HepG2 (cell line): Measurements from ENCODE around the gene MTR. TPM values are rescaled to one million over a fixed set of nuclear protein-coding genes. Genes with fewer than 3 reads are reported as not detected.

Experiments
- ATF2 ChIP-seq: sonication (generic); formaldehyde crosslinking; IDR thresholded peaks from 2 replicates; pipeline ENCODE4 v1.4.0; 2020; ENCODE audit warnings: missing genetic modification reagents
- BCL6 ChIP-seq: IDR thresholded peaks from 2 replicates; pipeline ENCODE4 v1.6.1; 2016; ENCODE audit warnings: missing genetic modification reagents, missing compliant biosample characterization
- ETS1 ChIP-seq: sonication (generic); formaldehyde crosslinking; IDR thresholded peaks from 2 replicates; pipeline ENCODE4 v1.4.0; 2020; ENCODE audit warnings: missing genetic modification reagents
- ISX ChIP-seq: sonication (generic); formaldehyde crosslinking; conservative IDR thresholded peaks from 2 replicates; pipeline ENCODE4 v1.5.0; 2020; ENCODE audit warnings: missing genetic modification reagents
- RERE ChIP-seq: IDR thresholded peaks from 2 replicates; pipeline ENCODE4 v1.6.1; 2016; ENCODE audit warnings: low read depth, missing genetic modification reagents, missing compliant biosample characterization
- RFX1 ChIP-seq: fragments of 450-650 bp; IDR thresholded peaks from 2 replicates; pipeline ENCODE4 v1.6.1; 2017
- SNAPC4 ChIP-seq: sonication (generic); formaldehyde crosslinking; IDR thresholded peaks from 2 replicates; pipeline ENCODE4 v1.4.0; 2020; ENCODE audit warnings: mild to moderate bottlenecking, missing genetic modification reagents
- TP53 ChIP-seq: sonication (generic); formaldehyde crosslinking; conservative IDR thresholded peaks from 2 replicates; pipeline ENCODE4 v1.4.0; 2020; ENCODE audit warnings: missing genetic modification reagents
- ZEB1 ChIP-seq: IDR thresholded peaks from 2 replicates; pipeline ENCODE4 v1.6.1; 2012; ENCODE audit warnings: mild to moderate bottlenecking, low read depth, inconsistent platforms; ENCODE audit not compliant: insufficient replicate concordance
- ZNF235 ChIP-seq: sonication (generic); formaldehyde crosslinking; IDR thresholded peaks from 2 replicates; pipeline ENCODE4 v1.8.1; 2023; ENCODE audit warnings: mild to moderate bottlenecking, missing genetic modification reagents, borderline replicate concordance
- ZNF430 ChIP-seq: sonication (generic); formaldehyde crosslinking; IDR thresholded peaks from 2 replicates; pipeline ENCODE4 v1.9.0; 2021; ENCODE audit warnings: mild to moderate bottlenecking, missing genetic modification reagents
- ZNF543 ChIP-seq: sonication (generic); formaldehyde crosslinking; IDR thresholded peaks from 2 replicates; pipeline ENCODE4 v1.4.0; 2020; ENCODE audit warnings: mild to moderate bottlenecking, missing genetic modification reagents
- ZNF556 ChIP-seq: sonication (generic); formaldehyde crosslinking; IDR thresholded peaks from 2 replicates; pipeline ENCODE4 v1.4.0; 2020; ENCODE audit warnings: mild to moderate bottlenecking, missing genetic modification reagents, borderline replicate concordance
- ZNF781 ChIP-seq: sonication (generic); formaldehyde crosslinking; IDR thresholded peaks from 2 replicates; pipeline ENCODE4 v1.5.1; 2020; ENCODE audit warnings: borderline replicate concordance, mild to moderate bottlenecking, missing genetic modification reagents; ENCODE audit errors: not compliant biosample characterization
- ZNF879 ChIP-seq: sonication (generic); formaldehyde crosslinking; IDR thresholded peaks from 2 replicates; pipeline ENCODE4 v1.8.1; 2023; ENCODE audit warnings: missing genetic modification reagents
- polyA plus RNA-seq, 8 experiments: library from polyadenylated mRNA; depleted of rRNA in 3 of 8; stranded (reverse) in 7 of 8; unstranded in 1 of 8; fragments of >200 nt; fragmentation: Illumina TruSeq in 4 of 8; extraction: Trizol in 4 of 8; gene quantifications; 2 replicates each; pipeline versions ENCODE4 v1.2.1 to v1.2.3, GENCODE V29; 2011 to 2016; ENCODE audit warnings: low read depth in 4 of 8, missing spikeins in 1 of 8, mixed read lengths in 1 of 8; ENCODE audit not compliant: insufficient read depth in 1 of 8
- total RNA-seq, 5 experiments: library from RNA; depleted of rRNA; stranded (reverse); fragments of >200 nt; fragmentation: Illumina TruSeq; extraction: Trizol; gene quantifications; 2 replicates each; pipeline ENCODE4 v1.2.3, GENCODE V29; 2016; ENCODE audit warnings: low read depth in 1 of 5

MTR gene
- total and polyA plus RNA-seq, 2 of the 13 experiments (the other 11 are each of a cell fraction or from before 2014, with no cell fraction given), result 16.3 to 36.1 TPM

GRCh38 chr1:236904892-236905741, 110.0 kb downstream of the MTR start (continued):
- TF ChIP-seq ETS1 (CRISPR knock-in tag) (no peak), RERE (peak; percentile 92), ATF2 (0 out of 2 replicates have a peak, but pooled peaks have one; percentile 27), ZNF430 (CRISPR knock-in tag) (no peak), RFX1 (no peak), ZNF879 (no peak), ZNF556 (CRISPR knock-in tag) (no peak), ZNF543 (CRISPR knock-in tag) (no peak), ZNF235 (CRISPR knock-in tag) (no peak), ISX (no peak), BCL6 (CRISPR knock-in tag) (peak; percentile 52), ZEB1 (no peak), ZNF781 (CRISPR knock-in tag) (no peak), TP53 (CRISPR knock-in tag) (no peak), SNAPC4 (no peak)
